ENCODE results near the gene MCM7.
"Not testable (repeated sequence)": the region's sequence is repeated elsewhere in the genome, so short reads cannot be mapped to it uniquely, and the experiment has no call there.

The MCM7 gene
- total RNA-seq: 126 to 203 (median 134) reads per million in 4 experiments

DNA sequence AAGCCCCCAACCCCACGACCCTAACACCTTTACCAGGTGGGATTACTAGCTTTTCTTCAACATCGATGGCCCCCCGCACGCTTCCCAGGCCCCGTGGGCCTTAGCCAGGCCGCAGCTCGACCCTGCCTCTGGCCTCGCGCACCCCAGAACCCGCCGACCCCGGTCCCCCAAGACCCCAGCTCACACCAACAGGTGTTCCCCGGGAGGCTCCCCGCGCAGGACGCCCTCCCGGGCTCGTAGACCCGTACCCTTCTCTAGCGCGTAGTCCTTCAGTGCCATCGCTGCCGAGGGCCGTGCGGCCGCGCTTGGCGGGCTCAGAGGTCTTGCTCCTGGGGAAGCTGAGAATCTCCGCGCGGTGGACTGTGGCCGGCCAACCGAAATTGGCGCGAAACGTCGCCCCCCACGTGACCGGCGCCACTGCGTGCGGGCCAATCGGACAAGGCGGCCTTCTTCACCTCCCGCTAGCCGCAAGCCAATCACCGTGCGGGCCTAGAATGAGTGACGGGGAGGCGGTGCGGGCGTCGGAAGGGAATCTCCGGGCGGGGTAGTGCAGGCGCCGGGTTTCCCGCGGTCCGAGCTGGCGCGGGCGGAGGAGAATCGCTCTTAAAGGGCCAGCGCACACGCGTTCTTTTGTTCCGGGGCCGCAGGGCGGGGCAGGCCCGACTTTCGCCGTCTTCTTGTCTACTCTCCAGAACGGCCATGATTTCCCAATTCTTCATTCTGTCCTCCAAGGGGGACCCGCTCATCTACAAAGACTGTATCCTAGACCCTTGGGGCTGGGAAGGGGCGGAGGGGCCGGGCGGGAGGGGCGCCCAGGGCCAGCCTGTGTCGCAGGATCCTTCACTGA lies at the start of gene MCM7, which contains the start of gene AP4M1:
Gene MCM7, minus strand, starts transcription at position 382 of the 847 bp plus-strand sequence. Its CDS starts 103 bp downstream, at position 279.
Gene AP4M1, plus strand, starts transcription at position 628 of the 847 bp plus-strand sequence. Its CDS starts 72 bp downstream, at position 700.
- DNase-seq: peak; percentile 93

DNA sequence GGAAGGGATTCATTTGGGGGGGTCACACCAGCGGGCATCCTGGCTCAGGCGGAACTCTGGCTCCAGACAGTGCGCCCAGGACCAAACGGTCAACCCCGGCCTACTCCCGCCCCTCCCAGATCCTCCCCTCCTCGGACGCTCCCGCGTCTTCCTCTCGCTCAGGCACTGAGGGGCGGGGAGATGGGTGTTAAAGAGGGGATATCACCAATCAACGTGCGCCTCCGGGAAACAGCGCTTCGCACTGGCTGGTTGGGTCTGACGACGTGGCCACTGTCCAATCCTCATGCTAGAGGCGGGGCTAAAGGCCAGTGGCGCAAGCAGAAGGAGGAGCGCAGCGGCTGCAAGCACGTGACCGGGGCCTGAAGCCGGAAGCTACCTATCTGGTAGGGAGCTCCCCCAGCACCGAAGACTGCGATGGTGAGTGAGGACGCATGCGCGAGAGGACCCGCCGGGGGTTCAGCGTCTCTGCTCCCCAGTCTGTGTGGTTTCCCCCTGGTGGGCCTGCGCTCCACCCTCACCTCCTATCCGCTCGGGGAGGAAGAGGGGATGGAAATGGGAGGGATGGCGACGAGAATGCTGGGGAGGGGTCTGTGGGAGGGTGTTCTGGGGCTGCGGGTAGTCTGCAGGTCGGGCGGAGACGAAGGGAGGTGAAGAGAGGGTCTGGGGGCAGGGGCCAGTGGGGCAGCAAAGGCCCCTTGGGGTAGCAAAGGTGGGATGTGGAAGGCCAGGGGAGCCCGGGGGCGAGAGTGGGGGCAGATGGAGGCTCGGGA lies 47.5 kb upstream of the MCM7 start, which contains the start of gene LAMTOR4:
Gene LAMTOR4, plus strand, starts transcription at position 360 of the 770 bp plus-strand sequence. Its CDS starts 55 bp downstream, at position 415.
- peak; percentile 96 for DNase-seq

DNA sequence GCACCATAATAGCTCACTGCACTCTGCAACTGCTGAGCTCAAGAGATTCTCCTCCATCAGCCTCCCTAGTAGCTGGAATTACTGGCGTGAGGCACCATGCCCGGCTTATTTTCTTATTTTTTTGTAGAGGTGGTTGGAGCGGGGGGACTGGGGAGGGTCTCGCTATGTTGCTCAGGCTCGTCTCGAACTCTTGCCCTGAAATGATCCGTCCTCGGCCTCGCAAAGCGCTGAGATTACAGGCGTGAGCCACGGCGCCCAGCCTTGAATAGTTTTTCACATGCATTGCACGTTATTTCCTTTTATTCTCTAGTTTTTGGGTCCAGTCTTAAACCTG lies 47.0 kb upstream of the MCM7 start:
- DNase-seq: no peak

DNA sequence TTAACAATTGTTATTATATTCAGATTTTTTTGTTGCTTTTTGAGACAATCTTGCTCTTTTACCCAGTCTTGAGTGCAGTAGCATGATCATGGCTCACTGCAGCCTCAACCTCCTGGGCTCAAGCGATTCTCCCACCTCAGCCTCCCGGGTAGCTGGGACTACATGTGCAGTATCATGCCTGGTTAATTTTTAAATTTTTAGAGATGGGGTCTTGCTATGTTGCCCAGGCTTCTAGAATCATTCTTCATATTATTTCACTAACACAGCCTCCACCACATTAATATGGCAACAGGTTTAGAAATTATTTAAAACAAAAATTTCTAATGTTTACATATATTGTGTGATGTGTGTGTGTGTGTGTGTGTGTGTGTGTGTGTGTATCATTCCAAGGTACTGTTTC lies 46.1 kb upstream of the MCM7 start:
- no peak for DNase-seq

DNA sequence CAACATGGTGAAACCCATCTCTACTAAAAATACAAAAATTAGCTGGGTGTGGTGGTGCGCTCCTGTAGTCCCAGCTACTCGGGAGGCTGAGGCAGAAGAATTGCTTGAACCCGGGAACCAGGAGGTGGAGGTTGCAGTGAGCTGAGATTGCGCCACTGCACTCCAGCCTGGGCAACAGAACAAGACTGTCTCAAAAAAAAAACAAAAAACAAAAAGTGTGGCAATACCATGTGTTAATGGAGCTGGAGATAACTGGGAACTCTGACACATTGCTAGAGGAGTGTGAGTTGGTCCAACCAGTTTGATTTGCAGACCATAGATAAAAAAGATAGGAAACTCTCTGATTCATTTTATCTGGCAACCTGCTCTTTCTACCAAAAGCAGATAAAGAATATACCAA lies 45.2 kb upstream of the MCM7 start:
- not testable (repeated sequence) for DNase-seq

DNA sequence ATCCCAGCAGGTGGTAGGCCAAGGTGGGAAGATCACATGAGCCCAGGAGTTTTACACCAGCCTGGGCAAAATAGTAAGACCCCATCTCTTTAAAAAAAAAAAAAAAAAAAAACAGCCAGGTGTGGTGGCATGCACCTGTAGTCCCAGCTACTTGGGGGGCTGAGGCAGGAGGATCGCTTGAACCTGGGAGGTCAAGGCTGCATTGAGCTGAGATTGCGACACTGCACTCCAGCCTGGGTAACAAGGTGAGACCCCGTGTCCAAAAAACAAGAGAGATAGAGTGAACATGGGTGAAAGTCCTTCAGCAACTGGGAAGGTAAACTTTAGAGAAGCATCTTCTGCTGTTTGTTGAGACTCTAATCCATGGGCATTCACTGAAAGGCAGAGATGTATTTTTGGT lies 41.3 kb upstream of the MCM7 start:
- no peak for DNase-seq

DNA sequence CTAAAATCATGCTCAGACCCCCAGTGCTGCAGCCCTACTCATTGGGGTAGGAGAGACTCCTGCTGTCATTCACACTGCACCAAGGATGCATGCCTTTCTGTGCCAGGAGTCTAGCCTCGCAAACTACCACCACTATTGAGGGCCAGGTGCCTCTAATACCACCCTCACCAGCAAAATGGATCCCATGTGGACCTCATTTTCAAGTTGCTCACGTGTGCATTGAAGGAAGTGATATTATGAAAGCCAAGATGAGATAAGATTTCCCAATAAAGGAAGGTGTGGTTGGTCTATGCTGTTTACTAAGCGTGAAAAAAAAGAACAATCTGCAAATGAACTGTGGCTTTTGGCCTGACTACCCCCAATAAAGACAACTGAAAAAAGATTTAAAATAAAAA lies 40.4 kb upstream of the MCM7 start:
- no peak for DNase-seq

DNA sequence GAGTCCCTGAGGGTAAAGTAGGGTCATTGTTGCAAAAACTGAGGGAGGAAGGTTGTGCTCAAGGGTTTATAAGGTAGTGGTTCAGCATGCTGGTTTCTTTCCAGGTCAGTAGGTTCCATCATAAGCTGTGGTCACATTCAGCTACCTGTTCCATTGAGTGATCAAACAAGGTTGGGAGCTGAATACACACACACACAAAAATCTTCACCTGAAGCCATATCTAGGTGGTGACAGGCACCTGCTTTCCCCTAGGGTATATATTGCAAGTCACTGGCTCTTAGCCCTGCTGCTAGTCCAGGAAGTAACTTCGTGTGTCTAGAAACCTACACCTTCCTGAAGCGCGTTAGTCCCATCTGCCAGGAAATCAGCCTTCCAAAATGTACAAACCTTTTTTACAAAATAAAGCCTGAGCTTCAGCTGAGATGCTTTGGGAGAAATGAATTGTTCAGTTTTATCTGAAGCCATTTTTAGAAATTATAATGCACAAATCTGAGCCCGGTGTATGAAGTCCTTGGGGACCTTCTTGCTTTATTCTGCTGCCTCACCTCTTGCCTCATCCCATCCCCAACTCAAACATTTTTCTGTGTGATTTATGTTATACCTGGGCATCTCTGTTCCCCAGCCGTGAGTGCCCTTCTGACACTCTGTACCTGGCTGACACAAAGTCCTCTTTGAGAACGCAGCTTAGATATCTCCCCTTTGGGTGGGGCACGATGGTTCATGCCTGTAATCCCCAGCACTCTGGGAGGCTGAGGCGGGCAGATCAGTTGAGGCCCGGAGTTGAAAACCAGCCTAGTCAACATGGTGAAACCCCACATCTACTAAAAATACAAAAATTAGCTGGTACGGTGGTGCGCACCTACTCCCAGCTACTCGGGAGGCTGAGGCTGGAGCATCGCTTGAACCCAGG lies 36.9 kb upstream of the MCM7 start:
- no peak for DNase-seq

DNA sequence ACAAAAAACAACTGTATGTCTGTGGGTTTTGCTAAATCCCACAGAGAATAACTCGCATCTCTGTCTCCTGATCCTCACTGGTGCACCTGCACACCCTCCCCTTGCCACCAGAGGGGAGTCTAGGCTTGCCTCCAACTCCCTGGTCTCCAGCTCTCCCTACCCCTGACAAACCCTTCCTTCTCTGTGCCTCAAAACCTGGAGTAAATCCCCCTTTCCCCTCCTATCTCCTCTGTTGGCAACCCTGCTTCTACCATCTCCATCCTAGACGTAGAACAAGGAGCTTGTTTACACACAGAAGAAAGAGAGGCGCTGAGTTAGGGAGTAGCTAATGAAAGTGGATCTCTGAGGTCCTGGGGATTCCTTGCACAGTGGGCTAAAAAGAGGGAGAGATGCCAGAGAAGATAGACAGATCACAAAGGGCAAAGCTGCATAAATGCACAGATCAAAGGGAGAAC lies 31.5 kb upstream of the MCM7 start:
- DNase-seq: peak; percentile 46

DNA sequence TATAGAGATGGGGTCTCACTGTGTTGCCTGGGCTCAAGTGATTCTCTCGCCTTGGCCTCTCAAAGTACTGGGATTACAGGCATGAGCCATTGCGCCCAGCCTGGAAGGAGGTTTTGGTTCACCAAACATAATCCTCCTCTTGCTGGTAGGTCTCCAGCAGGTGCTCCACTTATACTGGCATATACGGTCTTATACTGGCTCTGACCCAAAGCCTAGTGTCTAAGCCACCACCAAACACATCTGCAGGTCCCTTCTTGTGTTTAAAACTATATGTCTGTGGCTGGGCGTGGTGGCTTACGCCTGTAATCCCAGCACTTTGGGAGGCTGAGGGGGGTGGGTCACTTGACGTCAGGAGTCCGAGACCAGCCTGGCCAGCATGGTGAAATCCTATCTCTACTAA lies 30.9 kb upstream of the MCM7 start:
- DNase-seq: no peak

DNA sequence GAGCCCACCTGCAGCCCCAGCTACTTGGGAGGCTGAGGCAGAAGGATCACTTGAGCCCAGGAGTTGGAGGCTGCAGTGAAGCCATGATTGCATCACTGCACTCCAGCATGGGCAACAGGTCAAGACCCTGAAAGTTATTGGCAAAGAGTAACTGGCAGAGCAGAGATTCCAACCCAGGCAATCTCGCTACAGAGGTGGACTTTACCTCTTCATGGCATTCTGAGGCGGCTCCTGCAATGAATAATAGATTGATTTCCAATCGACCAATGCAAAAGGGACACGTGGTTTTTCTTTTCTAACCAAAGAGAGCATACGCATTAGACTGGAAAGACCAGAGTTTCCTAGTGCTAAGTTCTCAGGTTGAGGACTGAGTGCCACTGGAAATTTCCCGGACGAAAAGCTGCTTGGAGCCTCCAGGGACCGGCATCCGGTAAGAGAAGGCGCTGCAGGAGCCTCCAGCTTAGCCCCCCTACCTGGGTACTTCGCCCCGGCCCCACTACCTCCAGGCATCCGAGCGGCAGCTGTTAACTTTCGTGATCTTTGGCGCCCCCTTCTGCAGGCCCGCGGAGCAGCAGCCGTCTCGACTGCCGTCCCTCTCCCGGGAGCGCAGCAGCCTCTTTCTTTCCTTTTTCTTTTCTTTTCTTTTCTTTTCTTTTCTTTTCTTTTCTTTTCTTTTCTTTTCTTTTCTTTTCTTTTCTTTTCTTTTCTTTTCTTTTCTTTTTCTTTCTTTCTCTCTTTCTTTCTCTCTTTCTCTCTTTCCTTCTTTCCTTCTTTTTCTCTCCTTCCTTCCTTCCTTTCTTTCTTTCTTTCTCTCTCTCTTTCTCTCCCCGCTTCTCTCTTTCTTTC lies 29.6 kb upstream of the MCM7 start:
- DNase-seq: peak; percentile 76

DNA sequence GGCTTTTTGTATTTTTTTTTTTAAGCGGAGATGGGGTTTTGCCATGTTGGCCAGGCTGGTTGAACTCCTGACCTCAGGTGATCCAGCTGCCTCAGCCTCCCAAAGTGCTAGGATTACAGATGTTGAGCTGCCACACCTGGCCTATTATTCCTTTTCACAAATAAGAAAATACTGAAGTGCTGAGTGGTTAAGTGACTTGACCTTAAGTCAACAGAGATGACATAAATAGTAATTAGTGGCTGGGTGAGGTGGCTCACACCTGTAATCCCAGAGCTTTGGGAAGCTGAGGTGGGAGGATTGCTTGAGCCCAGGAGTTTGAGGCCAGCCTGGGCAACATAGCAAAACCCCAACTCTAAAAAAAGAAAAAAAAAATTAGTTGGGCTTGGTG lies 29.0 kb upstream of the MCM7 start:
- DNase-seq: not testable (repeated sequence)

DNA sequence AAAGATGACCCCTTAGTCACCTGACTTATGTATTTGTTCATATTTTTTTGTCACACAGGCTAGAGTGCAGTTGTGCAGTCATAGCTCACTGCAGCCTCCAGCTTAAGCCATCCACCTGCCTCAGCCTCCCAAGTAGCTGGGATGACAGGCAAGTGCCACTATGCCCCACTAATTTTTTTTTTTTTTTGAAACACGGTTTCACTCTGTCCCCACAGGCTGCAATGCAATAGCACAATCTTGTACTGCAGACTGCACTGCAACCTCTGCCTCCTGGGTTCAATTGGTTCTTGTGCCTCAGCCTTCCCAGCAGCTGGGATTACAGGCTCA lies 27.4 kb upstream of the MCM7 start:
- DNase-seq: no peak

DNA sequence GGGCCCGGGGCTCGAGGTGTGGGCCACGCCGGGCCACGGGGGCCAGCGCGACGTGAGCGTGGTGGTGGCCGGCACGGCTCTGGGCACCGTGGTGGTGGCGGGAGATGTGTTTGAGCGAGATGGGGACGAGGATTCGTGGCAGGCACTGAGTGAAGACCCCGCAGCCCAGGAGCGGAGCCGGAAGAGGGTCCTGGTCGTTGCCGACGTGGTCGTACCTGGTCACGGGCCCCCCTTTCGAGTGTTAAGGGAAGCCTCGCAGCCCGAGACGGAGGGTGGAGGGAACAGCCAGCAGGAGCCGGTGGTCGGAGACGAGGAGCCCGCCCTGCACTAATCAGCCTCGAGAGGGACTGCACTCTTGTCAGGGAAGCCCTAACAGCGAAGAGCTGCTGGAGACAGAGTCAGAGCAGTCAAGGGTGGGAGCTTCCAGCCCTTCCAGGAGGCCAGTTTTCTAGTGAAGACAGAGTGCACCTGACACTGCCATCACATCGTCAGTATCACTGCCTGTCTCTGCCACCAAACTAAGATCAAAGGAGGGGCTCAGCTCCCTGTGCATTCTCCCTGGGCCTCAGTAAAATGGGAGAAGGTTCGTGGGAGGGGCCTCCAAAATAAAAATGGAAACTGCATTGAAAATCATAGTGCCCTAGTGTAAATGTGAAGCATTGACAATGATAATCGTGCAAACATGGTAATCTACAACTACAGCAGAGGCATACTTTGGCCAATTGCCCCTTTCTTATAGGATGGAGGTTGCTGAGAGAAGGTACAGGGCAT lies 26.9 kb upstream of the MCM7 start:
- no peak for DNase-seq

DNA sequence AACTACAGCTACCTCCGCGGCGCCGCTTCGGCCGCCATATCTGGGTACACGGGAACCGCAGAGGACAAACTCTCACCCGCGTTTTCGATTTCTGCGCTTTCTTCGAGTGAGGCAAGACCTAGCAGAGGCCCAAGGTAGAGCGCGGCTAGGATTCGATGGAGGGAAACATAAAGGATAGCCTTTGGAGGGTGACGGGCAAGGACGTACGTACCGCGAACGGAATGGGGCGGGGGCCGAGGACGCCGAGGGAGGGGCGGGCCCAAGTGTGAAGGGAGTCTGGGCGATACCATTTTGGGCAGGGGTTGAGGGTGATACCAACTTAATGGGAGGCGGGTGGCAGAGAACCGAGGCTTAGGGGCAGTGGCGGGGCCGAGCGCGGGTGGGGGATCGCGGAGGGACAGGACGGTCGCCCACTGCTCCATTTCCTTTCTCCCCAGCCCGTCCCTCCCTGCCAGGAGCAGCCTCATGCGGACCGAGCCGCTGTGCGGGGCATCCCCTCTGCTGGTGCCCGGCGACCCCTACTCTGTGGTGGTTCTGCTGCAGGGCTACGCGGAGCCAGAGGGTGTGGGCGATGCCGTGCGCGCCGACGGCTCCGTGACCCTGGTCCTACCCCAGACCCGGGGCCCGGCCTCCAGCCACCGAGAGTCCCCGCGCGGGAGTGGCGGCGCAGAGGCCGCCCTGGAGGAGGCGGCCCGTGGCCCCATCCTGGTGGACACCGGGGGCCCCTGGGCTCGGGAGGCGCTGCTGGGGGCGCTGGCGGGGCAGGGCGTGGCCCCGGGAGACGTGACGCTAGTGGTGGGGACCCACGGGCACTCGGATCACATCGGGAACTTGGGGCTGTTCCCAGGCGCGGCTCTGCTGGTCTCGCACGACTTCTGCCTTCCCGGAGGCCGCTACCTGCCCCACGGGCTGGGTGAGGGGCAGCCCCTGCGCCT lies 26.0 kb upstream of the MCM7 start, which contains the start of gene MBLAC1:
Gene MBLAC1, plus strand, starts transcription at position 37 of the 935 bp plus-strand sequence. Its CDS starts 429 bp downstream, at position 466.
- DNase-seq: peak; percentile 87

DNA sequence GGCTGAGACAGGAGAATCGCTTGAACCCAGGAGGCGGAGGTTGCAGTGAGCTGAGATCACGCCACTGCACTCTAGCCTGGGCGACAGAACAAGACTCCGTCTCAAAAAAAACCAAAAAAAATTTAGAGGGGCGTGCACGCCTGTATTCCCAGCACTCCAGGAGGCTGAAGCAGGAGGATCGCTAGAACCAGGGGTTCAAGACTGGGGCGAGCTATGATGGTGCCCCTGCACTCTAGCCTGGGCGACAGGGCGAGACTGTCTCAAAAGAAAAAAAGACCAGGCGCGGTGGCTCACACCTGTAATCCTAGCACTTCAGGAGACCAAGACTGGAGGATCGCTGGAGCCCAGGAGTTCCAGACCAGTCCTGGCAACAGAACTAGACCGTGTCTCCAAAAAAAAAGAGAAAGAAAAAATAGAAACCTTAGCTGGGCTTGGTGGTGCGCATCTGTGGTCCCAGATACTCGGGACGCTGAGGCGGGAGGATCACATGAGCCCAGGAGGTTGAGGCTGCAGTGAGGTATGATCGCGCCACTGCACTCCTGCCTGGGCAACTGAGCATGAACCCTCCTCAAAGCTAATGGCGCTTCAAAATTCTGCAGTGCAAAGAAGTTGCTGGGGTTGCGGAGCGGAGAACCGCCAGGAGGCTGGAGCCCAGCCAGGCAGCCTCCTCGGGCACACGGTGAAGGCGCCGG lies 25.2 kb upstream of the MCM7 start:
- no peak for DNase-seq

DNA sequence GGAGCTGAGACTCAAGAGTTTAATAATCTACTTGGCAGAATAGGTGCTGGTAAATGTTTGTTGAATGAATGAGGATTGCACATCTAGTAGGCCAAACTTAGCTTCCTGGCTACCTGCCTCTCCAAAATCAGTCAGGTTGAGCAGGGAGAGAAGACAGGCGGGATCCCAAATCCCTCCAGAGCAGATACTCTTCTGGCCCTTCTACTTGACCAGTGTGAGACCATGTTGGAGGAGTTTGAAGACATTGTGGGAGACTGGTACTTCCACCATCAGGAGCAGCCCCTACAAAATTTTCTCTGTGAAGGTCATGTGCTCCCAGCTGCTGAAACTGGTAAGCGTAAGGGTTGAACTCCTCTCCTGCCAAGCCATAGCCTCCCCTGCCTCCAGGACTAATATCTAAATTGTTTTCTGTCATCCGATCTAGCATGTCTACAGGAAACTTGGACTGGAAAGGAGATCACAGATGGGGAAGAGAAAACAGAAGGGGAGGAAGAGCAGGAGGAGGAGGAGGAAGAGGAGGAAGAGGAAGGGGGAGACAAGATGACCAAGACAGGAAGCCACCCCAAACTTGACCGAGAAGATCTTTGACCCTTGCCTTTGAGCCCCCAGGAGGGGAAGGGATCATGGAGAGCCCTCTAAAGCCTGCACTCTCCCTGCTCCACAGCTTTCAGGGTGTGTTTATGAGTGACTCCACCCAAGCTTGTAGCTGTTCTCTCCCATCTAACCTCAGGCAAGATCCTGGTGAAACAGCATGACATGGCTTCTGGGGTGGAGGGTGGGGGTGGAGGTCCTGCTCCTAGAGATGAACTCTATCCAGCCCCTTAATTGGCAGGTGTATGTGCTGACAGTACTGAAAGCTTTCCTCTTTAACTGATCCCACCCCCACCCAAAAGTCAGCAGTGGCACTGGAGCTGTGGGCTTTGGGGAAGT lies 23.4 kb upstream of the MCM7 start:
- no peak for DNase-seq

DNA sequence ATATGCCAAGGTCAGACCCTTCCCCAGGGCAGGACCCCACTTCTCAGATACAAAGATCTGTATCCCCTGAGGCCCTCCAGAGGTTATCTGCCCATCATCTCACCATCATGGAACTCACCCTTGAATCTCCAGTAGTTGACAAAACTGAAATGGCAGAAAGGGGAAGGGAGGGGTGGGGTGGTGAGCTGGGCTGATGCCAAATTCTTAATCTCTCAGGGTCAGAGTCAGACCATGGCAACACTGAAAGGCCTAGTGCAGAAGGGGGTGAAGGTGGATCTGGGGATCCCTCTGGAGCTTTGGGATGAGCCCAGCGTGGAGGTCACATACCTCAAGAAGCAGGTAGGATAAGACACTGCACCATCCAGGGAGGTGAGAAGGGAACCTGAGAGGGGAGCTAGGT lies 21.4 kb upstream of the MCM7 start:
- DNase-seq: no peak

All from effector CD8-positive, alpha-beta T cell (primary cell).